Stimulated activated CD4-positive, alpha-beta T cell treated with anti-CD3 and anti-CD28 coated beads, Interleukin-2, amount 100 ng/mL, for 48 hours (primary cell): ENCODE measurements around the gene LYZL1.
"Not testable (repeated sequence)": the region's sequence is repeated elsewhere in the genome, so short reads cannot be mapped to it uniquely, and the experiment has no call there.

Source experiments
- DNase-seq, 2 donors: peaks; one replicate each; pipeline ENCODE4 v3.0.0-alpha.2; 2020

The LYZL1 gene

DNA sequence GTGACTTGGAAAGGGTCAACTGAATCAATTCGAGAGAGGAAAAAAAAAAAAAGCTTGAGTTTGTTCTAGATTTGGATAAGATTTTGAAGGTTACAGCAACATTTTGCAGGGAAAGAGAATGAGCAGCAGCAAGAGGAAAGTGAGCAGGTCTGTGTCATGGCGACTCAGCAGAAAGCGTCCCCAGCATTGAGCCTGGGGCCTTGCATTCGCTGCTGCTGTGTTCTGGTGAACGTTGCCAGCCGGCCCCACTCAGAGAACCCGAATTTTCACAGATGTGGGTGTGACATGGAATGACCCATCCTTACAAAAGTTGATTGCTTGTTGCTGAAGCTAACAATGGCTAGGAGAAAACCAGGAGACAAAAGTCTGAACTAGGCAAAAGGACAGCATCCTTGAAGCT is 21.6 kb downstream of the LYZL1 start:
- not testable (repeated sequence) for DNase-seq

DNA sequence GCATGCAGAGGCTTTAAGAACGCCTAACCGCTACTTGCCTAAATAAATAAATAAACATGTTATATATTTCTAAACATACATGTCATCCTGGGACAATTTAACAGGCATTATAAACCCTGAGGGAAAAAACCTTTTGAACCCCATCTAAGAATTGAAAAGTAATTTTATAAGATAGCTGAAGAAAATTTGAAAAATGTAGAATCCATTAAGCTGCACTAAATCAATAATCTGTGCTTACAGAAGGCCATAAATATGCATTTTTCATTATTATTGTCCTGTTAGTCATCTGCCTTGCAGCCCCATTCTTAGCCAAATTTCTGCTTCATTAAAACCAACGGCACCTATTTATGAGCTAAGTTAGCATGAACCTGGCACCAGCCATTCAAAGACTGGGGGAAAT is 24.2 kb downstream of the LYZL1 start:
- DNase-seq: no peak

DNA sequence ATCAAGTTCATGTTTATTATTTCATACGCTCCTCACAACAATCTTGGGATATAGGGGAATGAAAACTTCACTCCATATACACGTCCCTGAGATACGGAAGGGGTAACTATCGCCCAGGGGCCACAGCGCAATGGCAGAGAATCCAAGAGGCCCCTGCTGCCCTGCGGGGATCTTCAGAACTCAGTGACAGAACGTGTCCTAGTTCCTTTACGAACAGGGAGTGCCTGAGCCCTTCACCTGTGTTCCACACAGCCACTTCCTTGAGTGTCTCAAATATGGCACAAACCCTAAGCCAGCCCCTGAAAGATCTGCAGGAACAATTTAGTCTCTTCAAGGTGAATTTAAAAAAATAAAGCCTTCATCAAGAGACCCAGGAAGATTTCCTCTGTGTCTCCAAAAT is 25.9 kb downstream of the LYZL1 start:
- no peak for DNase-seq

DNA sequence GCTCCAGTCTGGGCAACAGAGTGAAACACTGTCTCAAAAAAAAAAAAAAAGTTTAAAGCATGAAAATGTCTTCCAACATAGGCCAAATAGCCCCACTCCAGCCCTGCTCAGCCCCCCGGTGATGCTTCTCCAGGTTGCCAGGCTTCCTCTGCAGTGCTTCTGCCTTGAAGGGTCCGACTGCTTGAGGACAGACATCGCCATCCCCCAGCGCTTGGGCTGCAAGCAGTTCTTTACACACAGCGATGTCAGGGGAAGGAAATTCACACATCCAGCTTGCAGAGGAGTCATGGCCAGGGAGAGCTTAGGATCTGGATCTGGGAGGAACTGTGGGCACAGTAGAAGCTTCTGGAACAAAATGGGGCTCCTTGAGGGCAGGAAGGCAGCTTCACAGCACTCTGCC is 26.9 kb downstream of the LYZL1 start:
- no peak for DNase-seq

DNA sequence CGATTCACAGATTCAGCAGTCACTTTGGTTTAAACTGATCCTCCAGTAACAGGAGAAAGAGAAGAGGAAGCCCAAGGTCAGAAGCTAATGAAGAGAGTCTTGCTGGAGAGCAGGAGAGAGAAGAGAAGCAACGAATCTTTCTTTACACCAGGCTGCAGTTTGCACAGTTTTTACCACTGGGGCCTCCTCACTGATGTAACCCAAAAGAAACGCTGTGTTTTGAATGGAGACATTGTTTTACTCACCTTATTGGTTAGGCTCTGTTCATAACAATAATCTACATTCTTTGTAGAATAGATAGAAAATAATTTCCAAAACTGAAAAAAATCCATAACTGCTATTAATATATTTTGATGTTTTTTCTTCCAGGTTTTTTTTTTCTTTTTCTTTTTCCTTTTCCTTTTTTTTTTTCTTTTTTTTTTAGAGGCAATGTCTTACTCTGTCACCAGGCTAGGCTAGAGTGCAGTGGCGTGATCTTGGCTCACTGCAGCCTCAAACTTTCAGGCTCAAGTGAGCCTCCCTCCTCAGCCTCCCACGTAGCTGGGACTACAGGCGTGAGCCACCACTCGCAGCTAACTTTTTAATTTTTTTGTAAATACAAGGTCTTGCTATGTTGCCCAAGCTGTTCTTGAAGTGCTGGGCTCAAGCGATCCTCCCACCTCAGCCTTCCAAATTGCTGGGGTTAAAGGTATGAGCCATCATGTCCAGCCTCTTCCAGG is 27.6 kb downstream of the LYZL1 start:
- no peak for DNase-seq

DNA sequence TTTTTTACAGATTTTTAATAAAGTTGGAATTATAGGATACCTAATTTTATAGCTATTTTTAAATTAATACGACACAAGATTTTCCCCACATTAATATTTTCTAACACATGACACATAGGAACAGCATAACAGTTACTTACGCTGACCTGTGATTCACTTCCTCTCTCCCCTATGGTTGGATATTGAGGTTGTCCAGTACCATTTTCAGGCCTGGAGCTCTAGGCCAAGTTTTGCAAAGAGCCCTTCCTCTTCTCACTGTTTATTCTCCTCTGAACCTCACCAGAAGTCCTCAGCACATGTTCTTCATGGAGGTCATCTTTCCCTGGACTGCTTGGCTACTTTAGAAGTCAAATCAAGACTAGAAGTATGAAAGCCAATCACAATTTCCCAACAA is 28.2 kb downstream of the LYZL1 start:
- DNase-seq: no peak

DNA sequence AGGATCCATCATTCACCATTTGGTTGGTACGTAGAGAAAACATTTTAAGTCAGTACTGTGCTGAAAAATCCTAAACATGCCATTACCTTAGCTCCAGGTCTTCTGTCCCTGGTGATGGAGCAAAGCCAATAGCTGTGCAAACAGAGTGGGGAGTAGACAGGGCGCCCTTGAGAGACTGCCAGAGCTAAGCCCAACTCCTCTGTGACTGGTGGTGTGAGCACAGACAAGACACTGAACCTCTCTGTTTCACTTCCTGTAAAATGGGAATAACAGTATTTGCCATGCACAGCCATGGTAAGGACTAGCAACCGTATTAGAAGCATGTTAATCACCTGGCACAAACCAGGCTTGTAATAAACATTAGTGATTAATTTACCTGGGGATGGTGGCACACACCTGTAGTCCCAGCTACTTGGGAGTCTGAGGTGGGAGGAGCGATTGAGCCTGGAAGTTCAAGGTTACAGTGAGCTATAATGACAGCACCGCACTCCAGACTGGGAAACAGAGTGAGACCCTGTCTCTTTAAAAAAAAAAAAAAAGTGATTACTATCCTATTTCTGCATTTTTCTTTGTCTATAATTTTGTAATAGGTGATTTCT is 28.7 kb downstream of the LYZL1 start:
- DNase-seq: no peak

DNA sequence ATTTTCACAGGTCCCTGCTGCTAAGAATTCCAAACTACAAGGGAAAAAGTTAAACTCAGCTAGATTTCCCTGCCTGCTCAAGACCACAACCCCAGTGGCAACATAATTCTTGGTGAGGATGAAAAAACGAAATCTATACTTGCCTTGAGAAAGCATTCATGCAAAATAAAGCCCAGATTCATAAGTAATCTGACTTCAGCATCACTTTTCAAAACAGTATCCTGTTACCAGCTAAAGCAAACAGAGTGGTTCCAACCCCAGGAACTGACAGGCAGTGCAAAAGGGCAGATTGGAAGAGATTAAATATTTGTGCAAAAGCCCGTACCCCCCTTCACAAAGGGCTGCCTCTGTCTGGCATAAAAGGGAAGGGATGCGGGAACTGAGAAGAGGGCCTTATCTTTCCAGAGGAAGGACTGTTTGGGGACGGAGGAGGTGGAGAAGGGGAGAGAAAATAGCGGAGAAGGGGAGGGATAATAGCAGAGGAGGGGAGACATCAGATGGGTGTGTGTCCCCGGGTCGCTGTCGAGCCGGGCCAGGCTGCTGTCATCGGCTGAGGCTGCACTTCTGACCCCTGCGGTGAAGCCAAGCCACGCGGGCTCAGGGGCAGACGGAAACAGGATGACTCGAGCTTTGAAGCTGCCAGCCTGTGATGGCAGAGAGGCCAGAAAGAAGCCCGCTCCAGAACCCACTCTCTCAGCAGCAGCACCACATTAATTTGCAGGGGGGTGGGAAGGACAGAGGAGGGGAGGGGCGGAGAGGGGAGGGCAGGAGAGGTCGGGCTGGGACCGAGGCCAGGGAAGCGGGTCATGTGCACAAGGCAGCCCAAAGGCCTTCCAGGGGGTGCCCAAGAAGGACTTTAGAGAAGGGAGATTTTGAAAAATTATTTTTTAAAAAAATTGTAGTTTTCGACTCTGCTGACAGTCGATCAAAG is 29.5 kb downstream of the LYZL1 start:
- not testable (repeated sequence) for DNase-seq

DNA sequence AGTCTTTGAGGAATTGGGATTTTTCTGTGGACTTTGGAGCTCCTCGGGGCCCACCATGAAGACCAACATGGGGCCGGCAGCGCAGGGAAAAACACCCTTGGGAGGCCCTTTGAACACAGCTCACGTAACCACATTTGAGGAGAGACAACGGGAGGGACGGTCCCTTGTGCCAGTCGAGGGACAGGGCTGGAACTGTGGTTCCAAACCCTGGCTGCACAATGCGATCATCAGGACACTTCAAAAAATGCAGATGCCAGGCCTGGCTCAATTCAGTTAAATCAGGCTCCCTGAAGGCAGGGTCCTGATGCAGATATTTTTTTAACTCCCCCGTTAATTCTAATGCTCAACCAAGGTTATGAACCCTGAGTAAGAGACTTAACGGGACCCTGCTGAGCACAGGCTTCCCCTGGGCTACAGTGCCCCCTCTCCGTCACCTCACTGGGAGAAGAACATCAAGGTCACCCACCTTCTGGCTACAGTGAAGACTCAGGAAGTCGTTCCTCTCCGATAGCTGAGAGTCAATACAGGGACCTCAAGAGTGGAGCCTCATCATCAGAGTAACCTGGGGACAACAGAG is 30.4 kb downstream of the LYZL1 start:
- DNase-seq: no peak

DNA sequence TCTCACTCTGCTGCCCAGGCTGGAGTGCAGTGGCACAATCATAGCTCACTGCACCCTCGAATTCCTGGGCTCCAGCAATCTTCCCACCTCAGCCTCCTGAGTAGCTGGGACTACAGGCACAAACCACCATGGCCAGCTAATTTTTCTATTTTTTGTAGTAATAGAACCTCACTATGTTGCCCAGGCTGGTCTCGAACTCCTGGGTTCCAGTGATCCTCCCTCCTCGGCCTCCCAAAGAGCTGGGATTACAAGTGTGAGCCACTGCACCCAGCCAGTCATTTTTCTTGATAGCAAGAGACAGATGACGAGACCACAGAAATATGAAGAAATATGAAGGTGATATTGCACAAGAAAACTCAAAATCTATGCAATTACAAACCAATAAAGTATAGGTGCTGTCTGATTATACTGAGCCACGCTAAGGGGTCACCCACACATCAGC is 31.8 kb downstream of the LYZL1 start:
- DNase-seq: not testable (repeated sequence)

DNA sequence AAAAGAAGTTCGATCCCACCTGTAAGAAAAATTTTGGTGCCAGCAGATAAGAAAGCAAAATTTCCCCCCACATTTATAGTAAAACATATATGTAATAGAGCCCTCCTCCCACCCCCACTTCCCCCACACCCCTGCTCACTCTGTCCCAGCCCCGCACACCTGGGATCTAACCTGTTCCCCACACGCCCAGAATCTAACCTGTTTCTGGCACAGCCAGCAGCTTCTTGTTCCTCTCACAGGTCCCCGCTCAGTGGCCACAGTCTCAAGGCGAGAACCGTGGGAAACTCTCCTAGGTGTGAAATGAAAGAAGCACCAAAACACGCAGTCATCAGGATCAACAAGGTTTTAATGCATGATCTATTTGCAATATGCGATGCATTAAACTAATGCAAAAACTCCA is 32.8 kb downstream of the LYZL1 start:
- DNase-seq: no peak

DNA sequence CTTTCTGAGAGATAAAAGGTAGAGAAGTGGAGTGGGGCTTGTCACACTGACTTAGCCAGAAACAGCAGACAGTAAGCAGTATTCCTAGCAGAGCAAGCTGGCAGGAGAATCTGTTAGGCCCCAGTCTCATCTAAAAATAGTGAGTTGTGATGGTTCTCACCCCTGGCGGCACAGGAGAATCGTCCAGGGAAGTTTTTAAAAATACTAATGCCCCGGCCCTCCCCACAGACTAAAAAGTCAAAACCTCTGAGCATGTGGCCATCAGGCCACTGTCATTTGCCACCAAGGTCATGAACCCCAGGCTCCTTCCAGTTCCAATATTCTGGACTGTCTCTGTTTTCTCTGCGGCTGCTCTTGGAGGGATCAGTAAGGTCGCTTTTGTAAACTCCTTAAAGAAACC is 34.0 kb downstream of the LYZL1 start:
- no peak for DNase-seq

DNA sequence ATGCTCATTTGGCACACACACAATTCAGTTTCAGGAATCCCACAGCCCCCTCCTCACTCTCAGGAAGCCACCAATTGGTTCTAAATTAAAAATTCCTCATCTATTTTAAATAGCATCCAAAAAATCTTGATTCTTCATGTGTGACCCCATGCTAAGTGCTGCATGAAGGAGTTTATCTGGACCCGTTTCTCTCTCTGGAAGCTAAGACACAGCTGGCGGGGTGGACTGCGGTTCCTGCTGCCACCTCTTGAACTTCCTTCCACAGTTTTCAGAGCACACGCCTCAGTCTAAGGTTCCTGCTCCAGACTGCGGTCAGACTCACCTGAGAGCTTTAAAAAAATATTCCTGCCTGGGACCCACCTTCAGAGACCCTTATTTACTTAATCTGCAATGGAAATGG is 34.5 kb downstream of the LYZL1 start:
- DNase-seq: no peak

DNA sequence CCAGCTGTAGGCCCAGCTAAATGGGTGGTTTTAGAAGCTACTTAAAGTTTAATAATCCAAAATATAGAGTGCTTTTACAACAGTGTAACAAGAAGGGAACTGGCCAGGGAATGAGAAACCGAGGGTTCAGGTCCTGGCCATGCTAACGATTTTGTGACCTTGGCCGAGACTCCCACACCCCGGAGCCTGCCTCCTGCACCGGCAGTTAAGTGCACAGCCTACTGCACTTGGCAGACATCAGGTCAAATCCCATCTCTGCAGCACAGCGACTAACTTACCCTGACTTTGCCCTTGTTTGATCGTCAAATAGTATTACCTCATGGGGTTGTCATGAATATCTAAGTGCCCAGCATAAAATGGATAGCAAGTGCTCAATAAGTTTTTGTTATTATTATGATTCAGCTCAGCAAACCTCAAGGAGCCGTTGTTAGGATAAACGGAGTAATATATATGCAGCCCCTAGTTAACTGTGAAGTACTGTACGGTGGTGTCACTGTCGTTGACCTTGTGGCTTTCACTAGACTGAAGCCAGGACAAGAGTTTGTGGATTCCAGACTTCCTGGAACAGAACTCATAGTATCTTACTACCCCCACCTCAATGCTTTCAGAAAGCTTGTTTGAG is 35.5 kb downstream of the LYZL1 start:
- no peak for DNase-seq

DNA sequence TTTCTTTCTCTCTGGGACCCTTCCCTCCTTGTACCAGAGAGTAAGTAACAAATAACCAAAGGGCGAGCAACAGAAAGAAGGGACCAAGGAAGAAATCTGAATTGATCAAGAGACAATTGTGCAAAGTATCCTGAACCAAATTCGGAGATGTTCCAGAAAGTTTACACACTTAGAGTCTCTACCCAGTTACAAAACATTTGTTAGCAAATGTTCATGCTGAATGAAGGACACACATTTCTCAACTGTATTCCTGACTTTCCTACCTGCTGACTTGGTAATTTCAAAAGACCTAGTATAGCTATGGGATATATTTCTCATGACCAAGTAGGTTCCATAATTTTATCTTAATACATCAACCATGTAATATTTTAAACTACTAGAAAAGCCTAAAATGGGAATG is 37.4 kb downstream of the LYZL1 start:
- no peak for DNase-seq

DNA sequence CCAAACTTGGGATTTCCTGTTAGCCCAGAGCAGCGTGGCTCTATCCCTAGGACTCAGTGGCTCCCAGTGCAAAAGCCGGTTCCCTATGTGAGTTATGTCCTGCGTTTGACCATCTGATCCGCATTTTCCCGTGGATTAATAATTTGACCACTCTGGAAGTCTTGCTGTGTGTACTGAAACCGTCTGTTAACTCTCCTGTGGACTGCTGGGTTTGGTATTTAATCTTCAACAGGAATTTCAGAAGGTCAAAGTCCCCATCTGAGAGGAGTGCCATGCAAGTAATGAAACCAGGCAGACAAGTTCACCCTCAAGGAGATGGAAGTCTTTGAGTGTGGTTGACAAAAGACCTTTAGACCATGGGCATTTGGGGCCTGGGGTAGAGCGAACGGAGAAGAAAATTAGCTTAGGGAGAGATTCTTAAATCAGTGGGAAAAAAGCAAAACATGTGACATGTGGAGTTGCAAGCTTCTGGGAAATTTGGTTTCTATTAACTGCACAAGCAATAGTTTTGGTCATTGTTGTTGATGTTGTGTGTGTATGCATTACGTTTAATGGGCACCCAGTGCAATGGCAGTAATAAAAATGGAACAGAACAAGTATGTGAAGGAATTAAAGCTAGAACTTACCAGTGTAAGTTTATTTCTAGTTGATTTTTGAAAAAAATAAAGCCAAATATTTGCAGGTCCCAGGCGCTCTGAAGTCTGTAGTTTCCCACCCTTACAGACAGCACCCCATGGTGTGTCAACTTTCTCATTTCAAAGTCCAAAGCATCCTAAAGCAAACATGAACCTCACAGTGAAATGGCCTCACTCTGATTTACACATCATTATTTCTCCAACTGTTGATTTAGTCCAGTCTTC is 38.2 kb downstream of the LYZL1 start:
- DNase-seq: no peak

DNA sequence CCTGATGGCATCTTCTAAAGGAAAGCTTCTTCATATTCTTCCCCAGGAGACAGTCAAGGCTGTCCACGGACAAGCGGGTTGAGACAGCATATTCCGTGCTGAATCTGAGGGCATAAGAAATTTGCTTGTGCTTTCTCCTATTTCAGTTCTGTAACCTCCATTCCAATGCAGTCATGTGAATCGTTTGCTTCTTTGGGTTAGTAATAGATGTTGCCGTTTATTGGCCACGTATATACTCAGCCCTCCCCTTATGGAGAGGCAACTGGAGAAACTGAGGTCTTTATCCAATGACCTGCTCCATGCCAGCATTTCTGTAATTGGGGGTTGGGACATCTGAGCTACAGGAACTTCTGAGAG is 38.9 kb downstream of the LYZL1 start:
- DNase-seq: no peak

DNA sequence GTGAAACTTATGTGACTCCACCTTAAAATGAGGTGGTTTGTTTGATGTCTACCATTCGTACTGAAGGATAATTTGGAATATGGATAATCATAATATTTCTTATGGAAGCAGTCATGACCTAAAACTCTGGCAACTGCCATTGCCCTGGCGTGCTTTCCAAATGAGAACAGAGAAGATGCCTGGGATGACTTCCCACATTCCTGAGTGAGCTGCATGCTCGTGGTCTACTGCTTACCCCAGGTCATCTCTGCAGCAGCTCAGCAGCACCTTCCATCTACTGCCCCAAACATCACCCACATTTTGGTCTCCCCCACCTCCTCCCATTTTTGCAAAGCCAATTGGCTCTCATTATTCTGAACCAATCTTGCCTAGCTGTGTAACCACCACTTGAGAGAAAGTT is 40.1 kb downstream of the LYZL1 start:
- no peak for DNase-seq

DNA sequence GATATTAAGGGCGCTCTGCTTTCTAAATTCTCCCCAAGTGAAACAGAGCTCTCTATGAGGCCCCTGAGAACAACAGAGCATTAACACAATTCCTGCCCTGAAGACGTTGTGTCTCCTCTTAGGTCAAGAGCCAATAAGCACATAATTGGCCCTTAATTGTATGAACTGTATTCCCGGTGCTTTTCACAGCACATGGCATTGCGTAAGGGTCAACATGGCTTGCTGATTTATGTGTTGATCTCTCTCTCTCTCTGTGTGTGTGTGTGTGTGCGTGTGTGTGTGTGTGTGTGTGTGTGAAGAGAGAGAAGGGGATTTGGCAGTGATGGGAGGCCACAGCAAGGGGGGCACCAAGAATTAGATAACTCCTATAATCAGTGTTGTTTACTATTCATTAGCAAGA is 40.5 kb downstream of the LYZL1 start:
- no peak for DNase-seq

DNA sequence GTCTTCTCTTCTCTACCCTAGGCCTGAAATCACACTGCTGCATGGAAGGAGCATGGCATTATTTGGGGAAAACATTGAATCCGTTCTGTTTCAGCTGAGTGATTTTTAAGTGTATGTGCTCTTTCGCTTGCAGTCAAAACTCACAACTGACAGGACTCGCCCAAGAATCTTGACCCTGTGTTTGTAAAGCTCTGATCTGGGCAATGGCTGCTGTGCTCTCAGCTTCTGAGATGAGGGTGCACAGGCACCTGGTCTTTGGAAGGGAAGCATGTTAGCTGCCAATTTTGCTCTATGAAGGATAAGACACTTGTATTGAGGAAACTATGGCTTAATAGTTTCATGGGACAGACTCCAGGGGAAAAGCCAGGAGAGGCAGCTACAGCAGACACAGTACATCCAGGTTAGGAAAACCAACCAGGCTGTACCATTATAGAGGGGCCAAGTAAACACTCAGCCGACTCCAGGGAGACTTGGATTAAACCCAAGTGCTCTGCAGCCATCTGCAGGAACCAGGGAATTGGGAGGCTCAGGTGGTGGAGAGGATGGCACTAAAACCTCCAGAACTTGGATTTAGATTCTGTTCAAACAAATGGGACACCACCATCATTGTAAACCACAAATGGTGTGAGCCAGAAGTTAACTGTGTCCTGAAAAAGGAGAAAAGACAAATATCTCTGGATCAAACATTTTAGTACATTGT is 43.3 kb downstream of the LYZL1 start:
- no peak for DNase-seq

DNA sequence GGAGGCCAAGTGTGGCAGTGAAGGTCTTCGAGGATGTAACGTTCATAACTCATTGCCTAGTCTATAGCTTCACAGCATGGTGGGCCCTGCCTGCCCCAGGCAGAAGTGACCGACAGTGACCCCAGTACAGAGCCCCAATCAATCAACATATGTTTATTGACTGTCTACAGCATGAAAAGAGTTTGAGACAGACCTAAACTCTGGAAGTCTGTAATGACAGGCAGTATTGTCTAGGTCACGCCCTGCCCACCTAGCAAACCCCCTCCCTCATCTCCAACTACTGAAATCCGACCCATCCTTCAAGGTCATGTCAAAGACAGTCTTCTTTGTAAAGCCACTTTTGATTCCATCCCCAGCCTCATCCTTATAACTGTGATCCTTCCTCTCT is 43.9 kb downstream of the LYZL1 start:
- DNase-seq: no peak

DNA sequence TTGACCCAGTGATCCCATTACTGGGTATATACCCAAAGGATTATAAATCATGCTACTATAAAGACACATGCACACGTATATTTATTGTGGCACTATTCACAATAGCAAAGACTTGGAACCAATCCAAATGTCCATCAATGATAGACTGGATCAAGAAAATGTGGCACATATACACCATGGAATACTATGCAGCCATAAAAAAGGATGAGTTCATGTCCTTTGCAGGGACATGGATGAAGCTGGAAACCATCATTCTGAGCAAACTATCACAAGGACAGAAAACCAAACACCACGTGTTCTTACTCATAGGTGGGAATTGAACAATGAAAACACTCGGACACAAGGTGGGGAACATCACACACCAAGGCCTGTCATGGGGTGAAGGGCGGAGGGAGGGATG is 48.7 kb downstream of the LYZL1 start:
- not testable (repeated sequence) for DNase-seq
